Gastrocnemius medialis (tissue), 4 donors: Measurements from ENCODE around the gene STARD13. TPM values are rescaled to one million over a fixed set of nuclear protein-coding genes. Genes with fewer than 3 reads are reported as not detected.

Experiments used
- ATAC-seq, 2 donors: fragments of 150-250 bp; one replicate each; pipeline ENCODE4 v1.9.1; 2016
- DNase-seq, 2 donors: peaks; one replicate each; pipeline ENCODE4 v3.0.0-alpha.2; 2019
- H3K27ac ChIP-seq, 4 donors: fragments of 200-600 bp; sonication (generic); 1 replicate in 1 of 4; 2 replicates in 3 of 4; pipeline ENCODE4 v1.5.1; 2016 to 2018; ENCODE audit warnings: mild to moderate bottlenecking in 2 of 4, moderate library complexity in 1 of 4
- H3K27me3 ChIP-seq, 3 donors: fragments of 200-600 bp; sonication (generic) in 2 of 3; 1 replicate in 1 of 3; 2 replicates in 2 of 3; pipeline versions ENCODE4 v1.5.1 to v1.6.0; 2016 to 2019; ENCODE audit warnings: mild to moderate bottlenecking in 1 of 3, moderate library complexity in 1 of 3
- H3K36me3 ChIP-seq, 2 donors: fragments of 200-600 bp; sonication (generic) in 1 of 2; one replicate each; pipeline ENCODE4 v1.5.1; 2017 to 2018
- H3K4me1 ChIP-seq, 2 donors: fragments of 200-600 bp; sonication (generic) in 1 of 2; one replicate each; pipeline ENCODE4 v1.5.1; 2016 to 2017; ENCODE audit warnings: mild to moderate bottlenecking in 2 of 2
- H3K4me3 ChIP-seq, 4 donors: fragments of 200-600 bp; sonication (generic) in 3 of 4; 1 replicate in 1 of 4; 2 replicates in 3 of 4; pipeline ENCODE4 v1.5.1; 2016 to 2019; ENCODE audit warnings: mild to moderate bottlenecking in 2 of 4
- H3K9me3 ChIP-seq, 3 donors: fragments of 200-600 bp; sonication (generic) in 2 of 3; 1 replicate in 1 of 3; 2 replicates in 2 of 3; pipeline ENCODE4 v1.5.1; 2016 to 2019
- CTCF ChIP-seq, 5 experiments: fragments of 450-650 bp in 3 of 5; fragments of 200-600 bp in 2 of 5; sonication (generic) in 2 of 5; IDR thresholded peaks in 4 of 5; conservative IDR thresholded peaks in 1 of 5; 1 replicate in 4 of 5; 2 replicates in 1 of 5; pipeline ENCODE4 v1.5.1; 2016 to 2019; ENCODE audit warnings: antibody characterized with exemption in 5 of 5, mild to moderate bottlenecking in 3 of 5, moderate library complexity in 3 of 5
- POLR2A ChIP-seq, 2 donors: fragments of 450-650 bp; IDR thresholded peaks; one replicate each; pipeline ENCODE4 v1.6.1; 2017; ENCODE audit warnings: antibody characterized with exemption in 2 of 2, mild to moderate bottlenecking in 2 of 2, moderate library complexity in 2 of 2
- in situ Hi-C, 4 donors: fragments of 200-750 bp; cut with MboI; loops; one replicate each; pipeline versions ENCODE4 v1.15.0 to v1.8.0; 2017; ENCODE audit warnings: low sequenced_read_pairs in 4 of 4
- intact Hi-C: fragments of 100-400 bp; cut with DNase I; formaldehyde crosslinking; loops from one replicate; pipeline ENCODE4 v1.15.1; 2023; ENCODE audit warnings: low total_unique reads
- total RNA-seq, 4 donors: library from RNA; depleted of rRNA; stranded (reverse); fragments of >200 nt; gene quantifications; one replicate each; pipeline versions ENCODE4 v1.1.0 to v1.2.3, GENCODE V29; 2016

STARD13 gene
- total RNA-seq, 4 donors from 2014 or later: 7.7 to 19.3 (median 12.0) TPM

GRCh38 chr13:33278913-33279312 is 6.6 kb downstream of the STARD13 start:
- no peak for DNase-seq
- Histone ChIP-seq H3K4me3 (no peak overlapping the region), H3K36me3 (no peaks in the 10 kb centered on the region), H3K4me1 (peaks cover 61 to 82% of the 10 kb centered on the region in 2 donors), H3K27ac (peak overlapping the region; percentile 77 to 88 (median 82)), H3K9me3 (no peaks in the 10 kb centered on the region), H3K27me3 (no peaks in the 10 kb centered on the region)
- TF ChIP-seq CTCF (IDR thresholded peaks at IDR 0.05 in 4 of 5, conservative IDR thresholded peaks at IDR 0.05 in 1 of 5) (no peak), POLR2A (IDR thresholded peaks at IDR 0.05) (no peak)
- in situ Hi-C loops: no loop called here
- ATAC-seq: no peak
- intact Hi-C loops: loop anchor here (1.0 kb wide), 1 partner anchor 8 kb away; no protein-coding TSS in a partner anchor

- Histone ChIP-seq H3K27me3 (no peaks in the 10 kb centered on the region), H3K9me3 (no peaks in the 10 kb centered on the region), H3K27ac (peak overlapping the region; percentile 77 to 88 (median 82)), H3K36me3 (no peaks in the 10 kb centered on the region), H3K4me1 (peaks cover 51 to 73% of the 10 kb centered on the region in 2 donors), H3K4me3 (no peak overlapping the region)
- peak in 1 of 2 donors; percentile 23 for ATAC-seq
- no peak for TF ChIP-seq CTCF (IDR thresholded peaks at IDR 0.05 in 4 of 5, conservative IDR thresholded peaks at IDR 0.05 in 1 of 5)
- no peak for TF ChIP-seq POLR2A (IDR thresholded peaks at IDR 0.05)
- DNase-seq: peak in 1 of 2 donors; percentile 37
- in situ Hi-C loops (no loop called here), intact Hi-C loops (no loop called here)
These were observed 7.6 kb downstream of the STARD13 start for GRCh38 chr13:33277946-33278345.

- Histone ChIP-seq H3K4me3 (no peak overlapping the region), H3K9me3 (no peaks in the 10 kb centered on the region), H3K27me3 (no peaks in the 10 kb centered on the region), H3K36me3 (no peaks in the 10 kb centered on the region), H3K27ac (peak overlapping the region; percentile 77 to 88 (median 82)), H3K4me1 (peaks cover 52 to 71% of the 10 kb centered on the region in 2 donors)
- intact Hi-C loops (no loop called here), in situ Hi-C loops (no loop called here)
- DNase-seq (no peak), ATAC-seq (no peak)
- TF ChIP-seq POLR2A (IDR thresholded peaks at IDR 0.05): no peak
- TF ChIP-seq CTCF (IDR thresholded peaks at IDR 0.05 in 4 of 5, conservative IDR thresholded peaks at IDR 0.05 in 1 of 5): no peak
These were observed 8.4 kb downstream of the STARD13 start for GRCh38 chr13:33277037-33277740.

GRCh38 chr13:33276570-33276969 is 9.0 kb downstream of the STARD13 start:
- Histone ChIP-seq H3K4me3 (no peak overlapping the region), H3K36me3 (no peaks in the 10 kb centered on the region), H3K9me3 (no peaks in the 10 kb centered on the region), H3K27me3 (no peaks in the 10 kb centered on the region), H3K27ac (no peak overlapping the region), H3K4me1 (peaks cover 58 to 71% of the 10 kb centered on the region in 2 donors)
- intact Hi-C loops: no loop called here
- DNase-seq (no peak), ATAC-seq (no peak)
- in situ Hi-C loops: no loop called here
- TF ChIP-seq POLR2A (IDR thresholded peaks at IDR 0.05): no peak
- TF ChIP-seq CTCF (IDR thresholded peaks at IDR 0.05 in 4 of 5, conservative IDR thresholded peaks at IDR 0.05 in 1 of 5): no peak
